H9 (cell line): ENCODE measurements around the gene SLC6A7. TPM values are rescaled to one million over a fixed set of nuclear protein-coding genes. Genes with fewer than 3 reads are reported as not detected.

Source experiments
- DNase-seq: peaks from one replicate; pipeline ENCODE4 v3.0.0-alpha.2; 2017
- H2AFZ ChIP-seq: one replicate; pipeline ENCODE4 v1.6.1; 2013; ENCODE audit warnings: mild to moderate bottlenecking, low read length, control low read depth, moderate library complexity
- H2AK5ac ChIP-seq: 2 replicates; pipeline ENCODE4 v1.6.1; 2013; ENCODE audit warnings: low read length, control low read depth, mixed read lengths; ENCODE audit not compliant: insufficient read length
- H2BK120ac ChIP-seq: one replicate; pipeline ENCODE4 v1.6.1; 2013; ENCODE audit warnings: low read depth, mild to moderate bottlenecking, low read length, control low read depth, inconsistent platforms; ENCODE audit not compliant: poor library complexity, severe bottlenecking
- H2BK12ac ChIP-seq: 2 replicates; pipeline ENCODE4 v1.6.1; 2013; ENCODE audit warnings: low read length, control low read depth, mixed read lengths, low read depth; ENCODE audit not compliant: insufficient read length
- H2BK15ac ChIP-seq: 2 replicates; pipeline ENCODE4 v1.6.1; 2013; ENCODE audit warnings: low read depth, low read length, control low read depth
- H2BK20ac ChIP-seq: one replicate; pipeline ENCODE4 v1.6.1; 2013; ENCODE audit warnings: low read depth, mild to moderate bottlenecking, low read length, control low read depth, inconsistent platforms; ENCODE audit not compliant: poor library complexity, severe bottlenecking
- H2BK5ac ChIP-seq: 2 replicates; pipeline ENCODE4 v1.6.1; 2013; ENCODE audit warnings: low read length, control low read depth, mixed read lengths; ENCODE audit not compliant: insufficient read length
- H3K14ac ChIP-seq: 2 replicates; pipeline ENCODE4 v1.6.1; 2013; ENCODE audit warnings: low read length, control low read depth; ENCODE audit not compliant: insufficient read depth
- H3K18ac ChIP-seq: 2 replicates; pipeline ENCODE4 v1.6.1; 2013; ENCODE audit warnings: low read depth, mild to moderate bottlenecking, mixed read lengths, low read length, control low read depth; ENCODE audit not compliant: insufficient read length
- H3K23ac ChIP-seq: 2 replicates; pipeline ENCODE4 v1.6.1; 2013; ENCODE audit warnings: low read length, control low read depth, mixed read lengths, low read depth; ENCODE audit not compliant: insufficient read length
- H3K23me2 ChIP-seq: 2 replicates; pipeline ENCODE4 v1.6.1; 2013; ENCODE audit warnings: low read depth, mild to moderate bottlenecking, mixed read lengths, low read length, control low read depth; ENCODE audit not compliant: insufficient read length, poor library complexity, severe bottlenecking
- H3K27ac ChIP-seq: 2 replicates; pipeline ENCODE4 v1.5.1; 2013; ENCODE audit warnings: low read length, control low read depth, mixed read lengths, low read depth; ENCODE audit not compliant: insufficient read length
- H3K27me3 ChIP-seq: 2 replicates; pipeline ENCODE4 v1.6.1; 2013; ENCODE audit warnings: low read length, control low read depth, inconsistent platforms; ENCODE audit not compliant: insufficient read depth
- H3K4ac ChIP-seq: 2 replicates; pipeline ENCODE4 v1.6.1; 2013; ENCODE audit warnings: low read depth, mild to moderate bottlenecking, control low read depth, inconsistent platforms, low read length, moderate library complexity
- H3K4me1 ChIP-seq: 2 replicates; pipeline ENCODE4 v1.6.1; 2013; ENCODE audit warnings: low read length, control low read depth, inconsistent platforms; ENCODE audit not compliant: insufficient read depth
- H3K4me2 ChIP-seq: 2 replicates; pipeline ENCODE4 v1.6.1; 2013; ENCODE audit warnings: low read length, control low read depth, mixed read lengths; ENCODE audit not compliant: insufficient read length, insufficient read depth
- H3K56ac ChIP-seq: 2 replicates; pipeline ENCODE4 v1.6.1; 2013; ENCODE audit warnings: low read depth, mild to moderate bottlenecking, mixed read lengths, low read length, control low read depth; ENCODE audit not compliant: insufficient read length
- H3K79me1 ChIP-seq: 2 replicates; pipeline ENCODE4 v1.6.1; 2013; ENCODE audit warnings: low read depth, mild to moderate bottlenecking, moderate library complexity, low read length, control low read depth, inconsistent platforms; ENCODE audit not compliant: insufficient read depth, poor library complexity, severe bottlenecking
- H3K79me2 ChIP-seq: 2 replicates; pipeline ENCODE4 v1.6.1; 2013; ENCODE audit warnings: low read length, control low read depth, inconsistent platforms; ENCODE audit not compliant: insufficient read depth
- H3K9ac ChIP-seq: 2 replicates; pipeline ENCODE4 v1.6.1; 2013; ENCODE audit warnings: low read length, control low read depth, mixed read lengths; ENCODE audit not compliant: insufficient read length; ENCODE audit errors: extremely low read depth
- H3K9me3 ChIP-seq: one replicate; pipeline ENCODE4 v1.6.1; 2013; ENCODE audit warnings: low read depth, low read length, inconsistent platforms; ENCODE audit not compliant: control insufficient read depth
- H3T11ph ChIP-seq: one replicate; pipeline ENCODE4 v1.6.1; 2013; ENCODE audit warnings: mild to moderate bottlenecking, low read length, control low read depth, inconsistent platforms
- H4K20me1 ChIP-seq: one replicate; pipeline ENCODE4 v1.6.1; 2013; ENCODE audit not compliant: control insufficient read depth, insufficient read length, insufficient read depth
- H4K5ac ChIP-seq: 2 replicates; pipeline ENCODE4 v1.6.1; 2013; ENCODE audit warnings: low read depth, mild to moderate bottlenecking, mixed read lengths, low read length, control low read depth; ENCODE audit not compliant: insufficient read length
- H4K8ac ChIP-seq: replicated peaks from 2 replicates; pipeline ENCODE4 v1.6.1; 2013; ENCODE audit warnings: low read length, control low read depth, mixed read lengths, low read depth; ENCODE audit not compliant: insufficient read length
- H4K91ac ChIP-seq: 2 replicates; pipeline ENCODE4 v1.6.1; 2013; ENCODE audit warnings: low read depth, mild to moderate bottlenecking, moderate library complexity, mixed read lengths, low read length, control low read depth; ENCODE audit not compliant: insufficient read length
- H3K27ac Mint-ChIP-seq, 3 experiments: 2 replicates in 2 of 3; 3 replicates in 1 of 3; pipeline ENCODE4 v1.8.0; 2020 to 2021; ENCODE audit warnings: mixed read lengths in 3 of 3, mild to moderate bottlenecking in 1 of 3, moderate library complexity in 1 of 3
- H3K27me3 Mint-ChIP-seq: 2 replicates; pipeline ENCODE4 v1.8.0; 2021; ENCODE audit warnings: low read depth, mild to moderate bottlenecking, moderate library complexity, mixed read lengths
- H3K36me3 Mint-ChIP-seq, 3 experiments: 2 replicates in 2 of 3; 3 replicates in 1 of 3; pipeline ENCODE4 v1.8.0; 2020 to 2021; ENCODE audit warnings: low read depth in 3 of 3, mixed read lengths in 3 of 3; ENCODE audit not compliant: insufficient read depth in 1 of 3
- H3K4me1 Mint-ChIP-seq, 2 experiments: 2 replicates each; pipeline ENCODE4 v1.8.0; 2020; ENCODE audit warnings: mixed read lengths in 2 of 2
- H3K4me3 Mint-ChIP-seq, 2 experiments: 2 replicates in 1 of 2; 3 replicates in 1 of 2; pipeline ENCODE4 v1.8.0; 2020 to 2021; ENCODE audit warnings: mild to moderate bottlenecking in 2 of 2, mixed read lengths in 2 of 2, moderate library complexity in 1 of 2
- H3K9me3 Mint-ChIP-seq, 2 experiments: 2 replicates in 1 of 2; 3 replicates in 1 of 2; pipeline ENCODE4 v1.8.0; 2020; ENCODE audit warnings: mild to moderate bottlenecking in 2 of 2, mixed read lengths in 2 of 2, moderate library complexity in 1 of 2
- WGBS: extraction: QIAGEN DNeasy Blood & Tissue Kit; methylation state at CpG from one replicate; pipeline ENCODE4 v1.1.7; 2013; ENCODE audit warnings: missing lambda C conversion rate, low lambda C conversion rate, mixed read lengths; ENCODE audit not compliant: insufficient read length; ENCODE audit errors: extremely low coverage; 5-methylcytosine and 5-hydroxymethylcytosine counted together
- total RNA-seq: library from RNA; stranded (reverse); gene quantifications from 2 replicates; pipeline ENCODE4 v1.2.1, GENCODE V29; 2021
- TF ChIP-seq, protein P1 (sequence below): fragments of 200-600 bp; sonication (generic); conservative IDR thresholded peaks from 3 replicates; pipeline ENCODE4 v1.8.0; 2021; ENCODE audit warnings: antibody characterized with exemption, mild to moderate bottlenecking

The SLC6A7 gene
- total RNA-seq, 1 experiment from 2014 or later, result not detected

DNA sequence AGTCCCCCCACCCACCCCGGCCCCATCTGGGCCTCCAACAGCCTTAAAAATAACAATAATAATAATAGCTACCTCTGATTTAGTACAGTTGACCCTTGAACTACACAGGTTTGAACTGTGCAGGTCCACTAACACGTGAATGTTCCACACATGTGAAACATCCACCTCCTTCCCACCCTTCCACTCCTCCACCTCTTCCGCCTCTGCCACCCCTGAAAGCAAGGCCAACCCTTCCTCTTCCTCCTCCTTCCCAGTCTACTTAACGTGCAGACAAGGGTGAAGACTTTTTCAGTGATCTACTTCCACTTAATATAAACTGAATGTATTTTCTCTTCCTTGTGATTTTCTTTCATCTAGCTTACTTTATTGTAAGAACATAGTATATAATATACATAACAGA is 45.0 kb upstream of the SLC6A7 start:
- H3K36me3 Mint-ChIP-seq, result no peaks in the 10 kb centered on the region
- Histone ChIP-seq H3K4me2 (no peak overlapping the region), H3K4me1 (peaks cover 5% of the 10 kb centered on the region; the same call in 1 of the 2 replicates), H2AK5ac (no peak overlapping the region), H2BK5ac (no peak overlapping the region), H3K14ac (no peak overlapping the region), H3K18ac (peak overlapping the region; percentile 33), H3K56ac (no peak overlapping the region), H4K5ac (no peak overlapping the region), H3K27ac (no peak overlapping the region), H3T11ph (no peak overlapping the region), H3K79me1 (no peaks in the 10 kb centered on the region), H3K4ac (no peak overlapping the region), H3K9ac (no peak overlapping the region), H3K79me2 (no peaks in the 10 kb centered on the region), H2AFZ (no peak overlapping the region), H3K23ac (no peak overlapping the region), H2BK15ac (no peak overlapping the region), H3K27me3 (no peaks in the 10 kb centered on the region), H3K23me2 (no peaks in the 10 kb centered on the region), H4K8ac (no peak overlapping the region), H2BK12ac (no peak overlapping the region), H4K20me1 (no peaks in the 10 kb centered on the region), H4K91ac (no peak overlapping the region), H2BK20ac (no peak overlapping the region), H2BK120ac (no peak overlapping the region), H3K9me3 (no peaks in the 10 kb centered on the region)
- no peaks in the 10 kb centered on the region for H3K9me3 Mint-ChIP-seq
- H3K4me3 Mint-ChIP-seq, result peak overlapping the region in 1 of 2 experiments; percentile 6; a peak in 1 of 5 replicates
- peaks cover 27 to 40% of the 10 kb centered on the region in 2 experiments for H3K4me1 Mint-ChIP-seq
- TF ChIP-seq, protein P1, sequence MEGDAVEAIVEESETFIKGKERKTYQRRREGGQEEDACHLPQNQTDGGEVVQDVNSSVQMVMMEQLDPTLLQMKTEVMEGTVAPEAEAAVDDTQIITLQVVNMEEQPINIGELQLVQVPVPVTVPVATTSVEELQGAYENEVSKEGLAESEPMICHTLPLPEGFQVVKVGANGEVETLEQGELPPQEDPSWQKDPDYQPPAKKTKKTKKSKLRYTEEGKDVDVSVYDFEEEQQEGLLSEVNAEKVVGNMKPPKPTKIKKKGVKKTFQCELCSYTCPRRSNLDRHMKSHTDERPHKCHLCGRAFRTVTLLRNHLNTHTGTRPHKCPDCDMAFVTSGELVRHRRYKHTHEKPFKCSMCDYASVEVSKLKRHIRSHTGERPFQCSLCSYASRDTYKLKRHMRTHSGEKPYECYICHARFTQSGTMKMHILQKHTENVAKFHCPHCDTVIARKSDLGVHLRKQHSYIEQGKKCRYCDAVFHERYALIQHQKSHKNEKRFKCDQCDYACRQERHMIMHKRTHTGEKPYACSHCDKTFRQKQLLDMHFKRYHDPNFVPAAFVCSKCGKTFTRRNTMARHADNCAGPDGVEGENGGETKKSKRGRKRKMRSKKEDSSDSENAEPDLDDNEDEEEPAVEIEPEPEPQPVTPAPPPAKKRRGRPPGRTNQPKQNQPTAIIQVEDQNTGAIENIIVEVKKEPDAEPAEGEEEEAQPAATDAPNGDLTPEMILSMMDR, result no peak
- H3K27me3 Mint-ChIP-seq, result peaks cover 4% of the 10 kb centered on the region; the same call in 1 of the 2 replicates
- H3K27ac Mint-ChIP-seq, result peak overlapping the region in 2 of 3 experiments; percentile 1 to 52; a peak in 2 of 7 replicates
- DNase-seq, result no peak
- WGBS, result no CpG with 5 or more reads among the region's 4 CpGs
